Gastrocnemius medialis (tissue), 4 donors: Measurements from ENCODE around the gene COL4A1. TPM values are rescaled to one million over a fixed set of nuclear protein-coding genes. Genes with fewer than 3 reads are reported as not detected.

Source experiments
- ATAC-seq, 2 donors: fragments of 150-250 bp; one replicate each; pipeline ENCODE4 v1.9.1; 2016
- DNase-seq, 2 donors: peaks; one replicate each; pipeline ENCODE4 v3.0.0-alpha.2; 2019
- H3K27ac ChIP-seq, 4 donors: fragments of 200-600 bp; sonication (generic); 1 replicate in 1 of 4; 2 replicates in 3 of 4; pipeline ENCODE4 v1.5.1; 2016 to 2018; ENCODE audit warnings: mild to moderate bottlenecking in 2 of 4, moderate library complexity in 1 of 4
- H3K27me3 ChIP-seq, 3 donors: fragments of 200-600 bp; sonication (generic) in 2 of 3; 1 replicate in 1 of 3; 2 replicates in 2 of 3; pipeline versions ENCODE4 v1.5.1 to v1.6.0; 2016 to 2019; ENCODE audit warnings: mild to moderate bottlenecking in 1 of 3, moderate library complexity in 1 of 3
- H3K36me3 ChIP-seq, 2 donors: fragments of 200-600 bp; sonication (generic) in 1 of 2; one replicate each; pipeline ENCODE4 v1.5.1; 2017 to 2018
- H3K4me1 ChIP-seq, 2 donors: fragments of 200-600 bp; sonication (generic) in 1 of 2; one replicate each; pipeline ENCODE4 v1.5.1; 2016 to 2017; ENCODE audit warnings: mild to moderate bottlenecking in 2 of 2
- H3K4me3 ChIP-seq, 4 donors: fragments of 200-600 bp; sonication (generic) in 3 of 4; 1 replicate in 1 of 4; 2 replicates in 3 of 4; pipeline ENCODE4 v1.5.1; 2016 to 2019; ENCODE audit warnings: mild to moderate bottlenecking in 2 of 4
- H3K9me3 ChIP-seq, 3 donors: fragments of 200-600 bp; sonication (generic) in 2 of 3; 1 replicate in 1 of 3; 2 replicates in 2 of 3; pipeline ENCODE4 v1.5.1; 2016 to 2019
- POLR2A ChIP-seq, 2 donors: fragments of 450-650 bp; IDR thresholded peaks; one replicate each; pipeline ENCODE4 v1.6.1; 2017; ENCODE audit warnings: antibody characterized with exemption in 2 of 2, mild to moderate bottlenecking in 2 of 2, moderate library complexity in 2 of 2
- in situ Hi-C, 4 donors: fragments of 200-750 bp; cut with MboI; loops; one replicate each; pipeline versions ENCODE4 v1.15.0 to v1.8.0; 2017; ENCODE audit warnings: low sequenced_read_pairs in 4 of 4
- intact Hi-C: fragments of 100-400 bp; cut with DNase I; formaldehyde crosslinking; loops from one replicate; pipeline ENCODE4 v1.15.1; 2023; ENCODE audit warnings: low total_unique reads
- total RNA-seq, 4 donors: library from RNA; depleted of rRNA; stranded (reverse); fragments of >200 nt; gene quantifications; one replicate each; pipeline versions ENCODE4 v1.1.0 to v1.2.3, GENCODE V29; 2016
- TF ChIP-seq, protein P1 (sequence below), 5 experiments: fragments of 450-650 bp in 3 of 5; fragments of 200-600 bp in 2 of 5; sonication (generic) in 2 of 5; IDR thresholded peaks in 4 of 5; conservative IDR thresholded peaks in 1 of 5; 1 replicate in 4 of 5; 2 replicates in 1 of 5; pipeline ENCODE4 v1.5.1; 2016 to 2019; ENCODE audit warnings: antibody characterized with exemption in 5 of 5, mild to moderate bottlenecking in 3 of 5, moderate library complexity in 3 of 5

Gene COL4A1
- total RNA-seq, 4 donors from 2014 or later: 60.5 to 127 (median 120) TPM

DNA sequence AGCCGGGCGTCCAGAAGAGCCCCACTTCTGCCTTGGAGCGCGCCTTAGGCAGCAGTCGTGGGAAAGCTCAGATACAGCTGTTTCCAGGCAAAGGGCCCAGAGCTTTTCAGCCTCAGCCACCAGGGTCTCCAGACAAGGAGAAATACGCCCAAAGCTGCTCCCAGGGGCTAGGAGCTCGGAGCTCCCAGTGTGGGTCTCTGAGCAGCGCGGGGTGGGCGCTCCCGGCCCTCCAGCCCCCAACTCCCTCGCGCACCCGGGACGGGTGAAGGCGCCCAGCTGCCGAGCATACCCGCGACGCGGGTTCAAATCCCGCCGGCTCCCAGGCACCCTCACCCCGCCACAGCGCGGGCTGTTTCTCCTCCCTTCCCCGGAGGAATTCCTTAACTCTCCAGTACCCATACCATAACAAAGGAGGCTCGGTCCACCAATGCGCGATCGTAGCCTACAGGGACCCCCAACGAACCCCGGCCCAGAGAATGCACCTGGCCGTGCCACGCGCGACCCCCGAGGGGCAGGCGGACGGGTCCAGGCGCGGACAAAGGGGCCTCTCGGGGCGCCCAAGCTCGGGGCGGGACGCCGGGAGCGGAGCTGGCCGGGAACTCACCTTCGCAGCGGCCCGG lies 507 bp downstream of the COL4A1 start:
- no peak for ATAC-seq
- H3K4me1 ChIP-seq: peaks cover 10 to 20% of the 10 kb centered on the region in 2 donors

DNA sequence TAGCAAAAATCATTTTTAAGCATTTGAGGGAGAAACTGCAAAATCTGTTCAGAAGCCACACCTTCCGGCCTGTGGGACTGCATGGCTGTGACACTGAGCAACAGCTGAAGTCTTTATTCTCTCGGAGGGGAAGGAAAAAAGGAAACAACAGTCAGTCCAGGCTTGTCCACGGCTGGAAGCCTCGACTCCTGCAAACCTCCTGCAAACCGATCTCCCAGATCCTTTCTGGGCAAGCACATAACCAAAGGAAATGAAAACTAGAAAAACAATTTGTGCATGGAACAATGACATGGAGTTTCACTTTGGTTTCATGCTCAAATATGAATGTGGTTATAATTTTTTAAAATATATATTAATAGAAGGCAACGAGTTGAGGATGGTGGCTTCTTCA lies 1.0 kb downstream of the COL4A1 start:
- Histone ChIP-seq H3K27me3 (peaks cover 16 to 49% (median 35%) of the 10 kb centered on the region in 3 donors), H3K4me1 (peaks cover 7 to 17% of the 10 kb centered on the region in 2 donors), H3K27ac (peak overlapping the region; percentile 84 to 88 (median 86)), H3K4me3 (peak overlapping the region; percentile 64 to 78 (median 73)), H3K36me3 (no peaks in the 10 kb centered on the region), H3K9me3 (no peaks in the 10 kb centered on the region)
- no peak for ATAC-seq
- in situ Hi-C loops (loop anchor here in 1 of 4 donors (10.0 kb wide), 1 partner anchor 109 kb away; no protein-coding TSS in a partner anchor), intact Hi-C loops (loop anchor here (5.0 kb wide), 1 partner anchor 91 kb away; no protein-coding TSS in a partner anchor)
- DNase-seq: no peak
- TF ChIP-seq POLR2A (IDR thresholded peaks at IDR 0.05): no peak
- TF ChIP-seq, protein P1, sequence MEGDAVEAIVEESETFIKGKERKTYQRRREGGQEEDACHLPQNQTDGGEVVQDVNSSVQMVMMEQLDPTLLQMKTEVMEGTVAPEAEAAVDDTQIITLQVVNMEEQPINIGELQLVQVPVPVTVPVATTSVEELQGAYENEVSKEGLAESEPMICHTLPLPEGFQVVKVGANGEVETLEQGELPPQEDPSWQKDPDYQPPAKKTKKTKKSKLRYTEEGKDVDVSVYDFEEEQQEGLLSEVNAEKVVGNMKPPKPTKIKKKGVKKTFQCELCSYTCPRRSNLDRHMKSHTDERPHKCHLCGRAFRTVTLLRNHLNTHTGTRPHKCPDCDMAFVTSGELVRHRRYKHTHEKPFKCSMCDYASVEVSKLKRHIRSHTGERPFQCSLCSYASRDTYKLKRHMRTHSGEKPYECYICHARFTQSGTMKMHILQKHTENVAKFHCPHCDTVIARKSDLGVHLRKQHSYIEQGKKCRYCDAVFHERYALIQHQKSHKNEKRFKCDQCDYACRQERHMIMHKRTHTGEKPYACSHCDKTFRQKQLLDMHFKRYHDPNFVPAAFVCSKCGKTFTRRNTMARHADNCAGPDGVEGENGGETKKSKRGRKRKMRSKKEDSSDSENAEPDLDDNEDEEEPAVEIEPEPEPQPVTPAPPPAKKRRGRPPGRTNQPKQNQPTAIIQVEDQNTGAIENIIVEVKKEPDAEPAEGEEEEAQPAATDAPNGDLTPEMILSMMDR (IDR thresholded peaks at IDR 0.05 in 4 of 5, conservative IDR thresholded peaks at IDR 0.05 in 1 of 5): no peak

More for the DNA sequence above, 507 bp downstream of the COL4A1 start:
- in situ Hi-C loops (loop anchor here in 1 of 4 donors (10.0 kb wide), 1 partner anchor 108 kb away; no protein-coding TSS in a partner anchor), intact Hi-C loops (loop anchor here (5.0 kb wide), 1 partner anchor 91 kb away; no protein-coding TSS in a partner anchor)
- DNase-seq: no peak
- Histone ChIP-seq H3K36me3 (no peaks in the 10 kb centered on the region), H3K9me3 (no peaks in the 10 kb centered on the region), H3K4me3 (peak overlapping the region; percentile 64 to 78 (median 73)), H3K27me3 (peaks cover 16 to 50% (median 30%) of the 10 kb centered on the region in 3 donors), H3K27ac (peak overlapping the region; percentile 84 to 88 (median 86))
- TF ChIP-seq POLR2A (IDR thresholded peaks at IDR 0.05): no peak
- TF ChIP-seq, protein P1 (IDR thresholded peaks at IDR 0.05 in 4 of 5, conservative IDR thresholded peaks at IDR 0.05 in 1 of 5): no peak

DNA sequence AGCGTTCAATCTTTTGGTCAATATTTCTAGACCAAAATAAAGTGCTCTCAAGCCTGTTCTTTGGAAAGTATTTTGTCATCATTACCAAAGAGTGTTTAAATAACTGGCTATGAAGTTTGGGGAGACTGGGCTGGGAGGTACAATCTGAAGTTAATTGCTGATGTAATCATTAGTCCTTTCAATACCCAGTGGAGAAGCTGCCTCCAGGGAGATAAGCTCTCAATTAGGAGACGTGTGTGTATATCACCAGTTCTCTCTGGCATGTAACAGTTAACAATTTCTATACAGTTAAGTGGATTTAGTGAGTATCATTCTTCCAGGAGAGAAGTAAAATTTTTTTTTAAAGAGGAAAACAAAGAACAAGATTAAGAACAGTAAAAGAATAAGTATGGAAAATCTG lies 1.4 kb downstream of the COL4A1 start:
- no peak for DNase-seq
- peak overlapping the region; percentile 84 to 88 (median 86) for H3K27ac ChIP-seq
- intact Hi-C loops (loop anchor here (5.0 kb wide), 1 partner anchor 92 kb away; no protein-coding TSS in a partner anchor), in situ Hi-C loops (loop anchor here in 1 of 4 donors (10.0 kb wide), 1 partner anchor 109 kb away; no protein-coding TSS in a partner anchor)
- peaks cover 16 to 45% (median 35%) of the 10 kb centered on the region in 3 donors for H3K27me3 ChIP-seq
- ATAC-seq: no peak
- H3K36me3 ChIP-seq: no peaks in the 10 kb centered on the region
- peaks cover 6 to 14% of the 10 kb centered on the region in 2 donors for H3K4me1 ChIP-seq
- H3K4me3 ChIP-seq: peak overlapping the region; percentile 64 to 78 (median 73)
- TF ChIP-seq, protein P1 (IDR thresholded peaks at IDR 0.05 in 4 of 5, conservative IDR thresholded peaks at IDR 0.05 in 1 of 5): no peak
- TF ChIP-seq POLR2A (IDR thresholded peaks at IDR 0.05): no peak
- H3K9me3 ChIP-seq: no peaks in the 10 kb centered on the region

DNA sequence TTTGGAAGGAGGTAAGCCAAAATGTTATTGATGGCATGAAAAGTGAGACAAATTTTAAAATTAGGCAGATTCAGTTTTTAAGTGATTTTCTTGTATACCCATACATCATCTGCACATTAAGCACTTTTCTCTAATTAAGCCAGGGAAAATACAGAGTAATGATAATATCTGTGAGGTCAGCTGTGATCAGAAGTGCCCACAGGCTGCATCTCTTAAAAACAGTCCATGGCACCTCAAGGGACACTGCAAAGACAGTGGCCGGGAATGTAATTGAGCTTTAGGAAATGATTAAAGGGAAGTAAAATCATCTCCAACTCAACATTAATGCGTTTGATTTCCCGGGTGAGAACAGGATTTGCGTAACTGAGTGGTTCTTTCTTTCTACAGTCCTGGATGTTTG lies 2.0 kb downstream of the COL4A1 start:
- in situ Hi-C loops: loop anchor here in 1 of 4 donors (10.0 kb wide), 1 partner anchor 110 kb away; no protein-coding TSS in a partner anchor
- TF ChIP-seq POLR2A (IDR thresholded peaks at IDR 0.05): no peak
- TF ChIP-seq, protein P1 (IDR thresholded peaks at IDR 0.05 in 4 of 5, conservative IDR thresholded peaks at IDR 0.05 in 1 of 5): no peak
- Histone ChIP-seq H3K27me3 (peaks cover 16 to 41% (median 32%) of the 10 kb centered on the region in 3 donors), H3K36me3 (no peaks in the 10 kb centered on the region), H3K27ac (peak overlapping the region; percentile 84 to 88 (median 86)), H3K4me3 (peak overlapping the region; percentile 64 to 78 (median 73)), H3K9me3 (no peaks in the 10 kb centered on the region), H3K4me1 (peaks cover 6 to 14% of the 10 kb centered on the region in 2 donors)
- intact Hi-C loops: loop anchor here (5.0 kb wide), 1 partner anchor 92 kb away; no protein-coding TSS in a partner anchor
- ATAC-seq: no peak
- no peak for DNase-seq
